CD4-positive, alpha-beta T cell treated with Interleukin-1 beta for 1 hour (primary cell): ENCODE results near the gene LKAAEAR1.
"Not testable (repeated sequence)": the region's sequence is repeated elsewhere in the genome, so short reads cannot be mapped to it uniquely, and the experiment has no call there.

ENCODE experiments used
- DNase-seq, 2 donors: peaks; one replicate each; pipeline ENCODE4 v3.0.0-alpha.2; 2020 to 2022

LKAAEAR1 gene

GRCh38 chr20:64083804-64084684, at the start of gene LKAAEAR1:
LKAAEAR1 (minus strand) TSS chr20:64084398; CDS start chr20:64084219, 179 bp downstream.
- no peak for DNase-seq

GRCh38 chr20:64131406-64131805, 47.2 kb upstream of the LKAAEAR1 start:
- DNase-seq = no peak

- DNase-seq = no peak
These were observed 46.7 kb upstream of the LKAAEAR1 start for GRCh38 chr20:64130876-64131275.

- no peak for DNase-seq
These were observed 46.1 kb upstream of the LKAAEAR1 start for GRCh38 chr20:64130271-64130670.

GRCh38 chr20:64129146-64129782, 45.1 kb upstream of the LKAAEAR1 start:
- no peak for DNase-seq

GRCh38 chr20:64123517-64123916, 39.3 kb upstream of the LKAAEAR1 start:
- DNase-seq = not testable (repeated sequence)

GRCh38 chr20:64122927-64123326, 38.7 kb upstream of the LKAAEAR1 start:
- DNase-seq = not testable (repeated sequence)

GRCh38 chr20:64121586-64121985, 37.4 kb upstream of the LKAAEAR1 start:
- no peak for DNase-seq

- no peak for DNase-seq
These were observed 35.6 kb upstream of the LKAAEAR1 start for GRCh38 chr20:64119681-64120341.

GRCh38 chr20:64119301-64119680, 35.1 kb upstream of the LKAAEAR1 start:
- DNase-seq = no peak

GRCh38 chr20:64117432-64117777, 33.2 kb upstream of the LKAAEAR1 start:
- not testable (repeated sequence) for DNase-seq

- DNase-seq = no peak
These were observed 32.6 kb upstream of the LKAAEAR1 start for GRCh38 chr20:64116541-64117431.

- no peak for DNase-seq
These were observed 31.8 kb upstream of the LKAAEAR1 start for GRCh38 chr20:64116016-64116415.

GRCh38 chr20:64115171-64115911, 31.1 kb upstream of the LKAAEAR1 start:
- no peak for DNase-seq

- no peak for DNase-seq
These were observed 30.3 kb upstream of the LKAAEAR1 start for GRCh38 chr20:64114356-64114971.

- DNase-seq = no peak
These were observed 29.7 kb upstream of the LKAAEAR1 start for GRCh38 chr20:64113796-64114355.

- DNase-seq = no peak
These were observed 29.2 kb upstream of the LKAAEAR1 start for GRCh38 chr20:64113444-64113775.

- DNase-seq = no peak
These were observed 28.7 kb upstream of the LKAAEAR1 start for GRCh38 chr20:64112691-64113443.

- no peak for DNase-seq
These were observed 27.8 kb upstream of the LKAAEAR1 start for GRCh38 chr20:64111841-64112641.
